Stimulated activated naive CD4-positive, alpha-beta T cell (primary cell): ENCODE results near the gene TSPAN14.
"Not testable (repeated sequence)": the region's sequence is repeated elsewhere in the genome, so short reads cannot be mapped to it uniquely, and the experiment has no call there.

ENCODE experiments used
- DNase-seq, 6 experiments: peaks; one replicate each; lab custom pipeline; 2025; lab: John Stamatoyannopoulos, UW

The TSPAN14 gene

GRCh38 chr10:80468002-80468401 is 13.9 kb downstream of the TSPAN14 start:
- peak; percentile 39 to 81 (median 60) for DNase-seq

GRCh38 chr10:80468806-80469421 is 14.8 kb downstream of the TSPAN14 start:
- peak in 4 of 6 experiments; percentile 22 to 41 (median 30) for DNase-seq

DNA sequence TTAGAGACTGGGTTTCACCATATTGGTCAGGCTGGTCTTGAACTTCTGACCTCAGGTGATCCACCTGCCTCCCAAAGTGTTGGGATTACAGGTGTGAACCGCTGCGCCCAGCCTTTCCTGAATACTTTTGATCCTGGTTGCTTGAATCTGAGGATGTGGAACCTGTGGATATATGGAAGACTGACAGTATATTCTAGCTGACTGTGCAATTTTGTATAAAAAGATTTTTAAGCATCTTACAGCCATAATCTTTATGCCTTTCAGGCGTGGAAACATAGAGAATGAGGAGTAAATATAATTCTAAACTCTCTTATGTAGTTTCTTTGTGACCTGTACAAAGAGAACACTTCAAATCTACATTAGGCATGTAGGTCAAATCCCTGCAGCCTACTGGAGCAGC is 16.2 kb downstream of the TSPAN14 start:
- no peak for DNase-seq

GRCh38 chr10:80471001-80471400 is 16.9 kb downstream of the TSPAN14 start:
- DNase-seq, result no peak

GRCh38 chr10:80471715-80472233 is 17.7 kb downstream of the TSPAN14 start:
- DNase-seq, result no peak

GRCh38 chr10:80472234-80473095 is 18.4 kb downstream of the TSPAN14 start:
- DNase-seq, result no peak

DNA sequence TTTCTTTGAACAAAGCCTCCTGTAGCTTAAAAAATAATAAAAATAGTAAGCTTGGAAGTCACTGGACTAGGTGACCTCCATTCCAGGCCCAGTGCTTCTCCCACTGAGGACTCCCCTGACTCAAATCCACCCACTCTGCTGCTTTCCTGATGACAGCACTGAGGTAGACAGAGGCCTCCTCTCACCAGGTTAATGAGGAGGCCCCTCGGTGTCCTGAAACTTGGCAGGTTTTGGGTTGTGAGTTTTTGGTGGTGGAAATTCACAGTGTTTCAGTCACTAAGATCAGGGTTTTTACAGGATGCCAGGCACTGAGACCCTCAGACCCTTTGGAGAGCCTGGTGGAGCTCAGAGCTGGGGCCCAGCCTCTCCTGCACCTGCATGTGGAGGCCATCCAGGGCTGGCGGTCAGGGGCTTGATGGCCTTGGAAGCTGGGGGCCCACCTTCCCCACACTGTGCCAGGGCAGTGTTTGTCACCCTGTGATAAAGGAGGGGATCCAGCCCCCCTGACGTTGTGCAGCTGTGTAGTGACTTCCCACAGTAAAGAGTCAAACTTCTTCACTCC is 19.1 kb downstream of the TSPAN14 start:
- DNase-seq, result no peak

DNA sequence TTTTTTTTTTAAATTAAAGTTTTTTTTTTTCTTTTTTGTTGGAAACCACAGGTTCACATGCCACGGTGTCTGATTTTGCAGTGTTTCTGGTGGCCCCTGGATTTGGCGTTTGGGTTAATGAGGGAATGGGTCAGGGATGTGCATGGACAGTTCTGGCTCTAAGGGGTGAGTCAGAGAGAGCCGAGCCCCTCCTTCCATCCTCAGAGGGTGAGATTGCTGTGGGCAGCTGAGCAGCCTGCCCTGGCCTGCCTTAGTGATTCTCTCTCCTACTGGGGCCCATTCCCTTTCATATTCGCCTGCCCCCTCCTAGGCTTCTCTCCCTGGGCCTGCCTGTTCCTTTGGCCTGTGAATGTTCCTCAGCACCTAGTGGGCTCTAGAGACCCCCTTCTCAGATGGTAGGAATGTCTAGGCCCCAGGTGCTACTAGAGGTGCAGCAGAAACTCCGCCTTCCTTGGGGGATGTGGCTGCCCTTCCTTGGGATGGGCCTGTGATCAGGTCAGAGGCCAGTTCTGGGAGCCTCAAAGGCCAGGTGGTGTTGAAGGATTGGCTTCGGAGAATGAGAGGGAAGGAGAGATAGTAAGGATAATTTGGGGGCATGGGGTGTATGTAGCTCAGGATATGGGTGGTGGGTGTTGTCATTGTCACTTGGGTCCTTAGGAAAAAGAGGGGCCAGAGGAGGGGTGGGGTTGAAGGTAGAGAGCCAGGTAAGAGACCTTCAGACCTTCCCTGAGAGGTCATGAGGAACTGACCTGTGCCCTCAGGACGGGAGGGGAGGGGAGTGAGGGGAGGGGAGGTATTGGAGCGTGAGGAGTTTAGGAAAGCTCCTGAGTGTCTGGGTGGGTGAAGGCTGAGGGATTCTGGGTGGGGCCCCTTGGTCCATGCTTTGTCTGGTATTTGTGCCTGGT is 19.8 kb downstream of the TSPAN14 start:
- DNase-seq, result no peak

DNA sequence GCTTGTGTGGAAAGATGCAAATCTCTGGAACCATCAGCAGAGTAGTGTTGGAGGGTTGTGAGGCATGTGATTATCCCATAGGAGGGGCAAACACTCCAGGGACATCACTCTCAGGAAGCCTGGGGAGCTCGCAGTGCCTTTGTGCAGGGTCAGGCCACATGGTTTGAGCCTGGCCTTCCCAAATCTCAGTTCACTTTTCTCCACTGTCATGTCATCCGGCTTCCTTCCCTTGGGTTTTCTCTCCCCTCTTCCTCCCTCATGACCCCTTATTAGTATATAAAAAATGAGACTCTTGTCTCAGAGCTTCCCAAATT is 20.4 kb downstream of the TSPAN14 start:
- no peak for DNase-seq

GRCh38 chr10:80474941-80475340 is 20.8 kb downstream of the TSPAN14 start:
- no peak for DNase-seq

DNA sequence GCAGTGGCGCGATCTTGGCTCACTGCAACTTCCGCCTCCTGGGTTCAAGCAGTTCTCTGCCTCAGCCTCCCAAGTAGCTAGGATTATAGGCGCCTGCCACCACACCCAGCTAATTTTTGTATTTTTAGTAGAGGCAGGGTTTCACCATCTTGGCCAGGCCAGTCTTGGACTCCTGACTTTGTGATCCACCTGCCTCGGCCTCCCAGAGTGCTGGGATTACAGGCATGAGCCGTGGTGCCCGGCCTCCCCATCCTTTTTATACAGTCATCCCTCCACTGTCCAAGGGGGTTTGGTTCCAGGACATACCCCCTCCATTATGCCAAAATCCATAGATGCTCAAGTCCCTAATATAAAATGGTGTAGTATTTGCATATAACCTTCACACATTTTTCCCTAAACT is 21.5 kb downstream of the TSPAN14 start:
- not testable (repeated sequence) for DNase-seq

DNA sequence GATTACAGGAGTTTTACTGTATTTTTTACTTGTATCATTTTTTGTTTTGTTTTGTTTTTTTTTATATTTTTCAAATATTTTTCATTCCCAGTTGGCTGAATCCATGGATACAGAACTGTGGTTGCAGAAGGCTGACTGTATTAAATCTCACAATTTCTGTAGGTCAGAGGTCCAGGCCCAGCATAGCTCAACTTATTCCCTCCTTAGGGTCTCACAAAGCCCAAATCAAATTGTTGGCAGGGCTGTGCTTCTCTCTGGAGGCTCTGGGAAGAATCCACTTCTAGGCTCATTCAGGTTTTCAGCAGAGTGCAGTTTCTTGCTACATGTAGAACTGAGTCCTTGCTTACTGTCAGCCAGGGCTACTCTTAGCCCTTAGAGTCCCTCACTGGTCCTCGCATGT is 22.6 kb downstream of the TSPAN14 start:
- DNase-seq, result no peak

GRCh38 chr10:80477813-80478212 is 23.7 kb downstream of the TSPAN14 start:
- no peak for DNase-seq

DNA sequence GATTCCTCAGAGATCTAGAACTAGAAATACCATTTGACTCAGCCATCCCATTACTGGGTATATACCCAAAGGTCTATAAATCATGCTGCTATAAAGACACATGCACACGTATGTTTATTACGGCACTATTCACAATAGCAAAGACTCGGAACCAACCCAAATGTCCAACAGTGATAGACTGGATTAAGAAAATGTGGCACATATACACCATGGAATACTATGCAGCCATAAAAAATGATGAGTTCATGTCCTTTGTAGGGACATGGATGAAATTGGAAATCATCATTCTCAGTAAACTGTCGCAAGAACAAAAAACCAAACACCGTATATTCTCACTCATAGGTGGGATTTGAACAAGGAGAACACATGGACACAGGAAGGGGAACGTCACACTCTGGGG is 26.3 kb downstream of the TSPAN14 start:
- DNase-seq, result not testable (repeated sequence)

GRCh38 chr10:80480852-80481251 is 26.7 kb downstream of the TSPAN14 start:
- no peak for DNase-seq

GRCh38 chr10:80484243-80484642 is 30.1 kb downstream of the TSPAN14 start:
- no peak for DNase-seq

DNA sequence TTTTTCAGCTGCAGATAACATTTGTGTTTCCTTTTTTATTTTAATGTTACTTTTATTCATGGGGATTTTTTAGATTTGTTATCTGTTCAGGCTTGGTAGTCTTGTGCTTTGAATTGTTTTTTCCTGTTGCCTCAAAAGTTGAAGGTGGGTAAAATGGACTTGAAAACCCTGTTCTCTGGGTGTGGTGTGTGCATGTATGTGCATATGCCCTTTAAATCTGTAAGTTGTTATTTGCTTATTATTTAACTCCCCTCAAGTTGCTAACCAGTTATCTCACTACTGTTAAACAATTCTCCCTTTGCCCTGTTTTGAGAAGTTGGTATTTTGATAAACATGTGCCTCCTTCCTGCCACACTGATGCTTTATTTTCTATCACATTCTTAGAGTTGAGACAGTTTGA is 30.6 kb downstream of the TSPAN14 start:
- peak in 2 of 6 experiments; percentile 32 to 44 for DNase-seq

DNA sequence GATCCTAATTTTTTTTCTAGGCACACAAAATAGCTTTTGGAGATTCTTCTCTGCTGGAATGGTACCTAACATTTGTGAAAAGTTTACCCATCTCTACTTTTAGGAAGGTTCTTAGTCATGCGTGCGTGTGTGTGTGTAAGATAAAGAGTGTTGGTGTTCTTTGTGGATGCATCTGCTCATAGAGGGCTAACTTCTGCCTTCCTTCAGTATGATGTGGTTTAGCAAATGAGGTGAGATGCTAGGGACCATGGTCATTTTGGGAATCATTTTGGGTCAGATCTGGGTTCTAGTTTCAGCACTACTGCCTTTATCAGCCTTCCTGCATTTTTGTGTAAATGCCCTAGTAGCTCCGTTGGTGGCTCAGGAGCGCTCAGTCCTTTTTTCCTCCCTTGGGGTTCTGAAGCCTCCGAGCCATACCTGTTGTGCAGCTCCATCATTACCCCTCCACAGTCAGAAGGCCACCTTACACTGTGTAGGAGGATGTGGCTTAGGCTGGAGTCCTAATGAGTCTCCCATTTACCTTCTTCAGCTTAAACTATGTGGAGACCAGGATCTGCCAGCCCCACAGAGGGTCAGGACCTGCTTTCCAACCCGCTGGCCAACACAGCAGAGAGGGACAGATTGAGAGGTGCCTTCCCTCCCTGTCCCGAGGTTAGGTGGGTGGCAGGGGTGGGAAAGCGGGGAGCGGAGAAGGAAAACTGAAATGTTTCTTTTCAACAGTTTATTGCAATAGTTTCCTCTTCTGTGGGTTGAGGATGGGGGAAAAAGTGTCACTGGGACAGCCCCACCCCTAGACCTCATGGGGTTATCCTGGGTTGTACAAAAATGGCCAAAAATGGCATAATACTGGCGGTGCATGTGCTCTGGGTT is 31.2 kb downstream of the TSPAN14 start:
- no peak for DNase-seq

- peak in 3 of 6 experiments; percentile 17 to 36 (median 35) for DNase-seq
Observed at GRCh38 chr10:80485946-80486764, 32.0 kb downstream of the TSPAN14 start.

GRCh38 chr10:80486785-80487420 is 32.8 kb downstream of the TSPAN14 start:
- DNase-seq, result no peak
